Ureter (tissue), 1 donor: ENCODE results near the gene ZBTB40. TPM values are rescaled to one million over a fixed set of nuclear protein-coding genes. Genes with fewer than 3 reads are reported as not detected.
A peak's percentile ranks its signal among the peaks of the same experiment; 100 is the strongest.

ENCODE experiments used
- DNase-seq: peaks from one replicate; pipeline ENCODE4 v3.0.0-alpha.2; 2020; ENCODE audit warnings: low spot score
- total RNA-seq: library from RNA; stranded (reverse); gene quantifications from one replicate; pipeline ENCODE4 v1.2.4, GENCODE V29; 2023
- donor health status: DM: yes; HTN: yes; CAD: no.

Gene ZBTB40
- total RNA-seq, 1 donor from 2014 or later = 22.4 TPM

DNA sequence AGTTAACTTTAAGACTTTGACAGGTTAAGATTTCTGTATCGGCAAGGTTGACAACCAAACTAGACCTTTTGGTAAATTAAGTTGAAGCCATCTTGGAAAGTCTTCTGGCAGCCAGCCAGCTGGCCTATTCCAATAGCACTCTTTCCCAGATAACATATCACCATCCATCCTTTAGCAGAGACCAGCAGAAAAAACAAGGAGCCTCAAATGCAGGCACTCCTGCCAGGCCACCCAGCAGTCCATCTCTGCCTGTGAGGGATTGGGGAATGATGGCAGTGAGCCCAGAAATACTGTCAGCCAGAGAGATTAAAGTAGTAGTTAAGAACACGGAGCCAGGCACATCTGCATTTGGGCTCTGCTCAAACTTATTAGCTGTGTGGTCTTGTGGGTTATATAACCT is 19.4 kb downstream of the ZBTB40 start:
- peak; percentile 66 for DNase-seq

DNA sequence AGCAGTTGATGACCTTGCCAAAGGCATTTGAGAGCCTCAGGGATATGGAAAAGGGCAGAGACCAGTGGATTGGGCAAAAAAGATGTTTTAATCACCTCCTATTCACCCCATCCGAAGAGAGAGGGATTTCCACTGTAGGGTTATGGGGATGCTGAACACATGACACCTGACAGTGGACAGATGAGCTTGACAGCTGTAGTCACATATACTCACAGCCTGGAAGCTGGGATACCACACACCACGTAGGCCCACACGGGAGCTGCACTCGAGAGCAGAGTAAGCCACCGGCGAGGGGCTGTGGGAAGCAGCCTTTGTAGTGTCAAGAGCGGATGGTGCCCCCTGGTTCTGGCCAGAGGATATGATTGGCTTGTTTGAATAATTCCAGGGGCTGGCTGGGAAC is 20.0 kb downstream of the ZBTB40 start:
- no peak for DNase-seq

DNA sequence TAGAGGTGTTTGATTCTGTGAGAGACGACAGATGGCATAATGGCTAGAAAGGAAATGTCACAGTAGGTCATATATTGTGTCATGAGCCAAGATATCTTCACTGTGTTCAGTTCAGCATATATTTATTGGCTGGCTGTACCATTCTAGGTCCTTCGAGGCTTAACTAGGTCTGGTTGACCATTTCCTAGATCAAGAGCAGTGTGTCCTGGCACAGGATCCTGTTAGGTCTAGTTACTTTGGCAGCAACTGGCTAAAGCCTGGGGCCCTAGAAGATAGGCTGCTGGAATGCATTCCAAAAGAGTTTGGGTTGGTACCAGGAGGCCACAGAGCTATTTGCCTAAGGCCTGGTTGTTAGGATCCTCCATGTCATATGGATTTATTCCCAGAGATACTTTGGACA is 20.9 kb downstream of the ZBTB40 start:
- no peak for DNase-seq

DNA sequence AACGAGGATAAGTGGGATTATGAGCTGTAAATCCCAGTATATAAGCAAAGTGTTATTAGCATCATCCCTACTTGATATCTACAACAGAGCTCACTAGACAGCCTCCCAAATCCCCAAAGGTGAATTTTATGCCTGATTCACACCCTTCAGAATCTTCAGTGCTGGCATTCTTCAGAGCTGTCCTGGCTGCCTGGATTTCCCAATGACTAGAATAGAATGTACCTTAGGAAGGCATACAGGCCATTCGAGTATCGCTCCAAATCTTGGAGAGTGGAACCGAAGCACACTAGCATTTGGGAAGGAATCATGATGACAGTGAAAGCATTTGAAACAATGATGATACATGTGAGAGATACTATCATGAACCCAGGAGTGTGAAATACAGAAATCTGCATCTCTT is 22.3 kb downstream of the ZBTB40 start:
- DNase-seq = no peak

DNA sequence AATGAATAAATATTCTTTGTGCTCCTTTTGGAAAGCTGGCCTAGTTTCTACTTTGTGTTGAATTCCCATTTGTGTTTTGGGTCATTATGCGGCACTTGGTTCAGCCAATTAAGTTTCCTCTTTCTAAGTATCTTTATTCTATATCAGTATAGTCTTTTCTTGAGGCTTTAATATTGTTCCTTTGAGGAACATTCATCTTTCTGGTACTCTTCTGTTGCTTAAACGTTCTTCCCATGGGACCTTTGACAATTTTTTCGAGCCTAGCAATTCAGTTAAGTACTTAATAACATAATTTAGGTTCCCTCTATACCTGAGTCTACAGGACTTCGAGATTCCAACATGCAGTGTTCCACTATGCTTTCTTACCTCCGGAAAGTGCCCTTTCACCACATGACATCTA is 24.9 kb downstream of the ZBTB40 start:
- no peak for DNase-seq

DNA sequence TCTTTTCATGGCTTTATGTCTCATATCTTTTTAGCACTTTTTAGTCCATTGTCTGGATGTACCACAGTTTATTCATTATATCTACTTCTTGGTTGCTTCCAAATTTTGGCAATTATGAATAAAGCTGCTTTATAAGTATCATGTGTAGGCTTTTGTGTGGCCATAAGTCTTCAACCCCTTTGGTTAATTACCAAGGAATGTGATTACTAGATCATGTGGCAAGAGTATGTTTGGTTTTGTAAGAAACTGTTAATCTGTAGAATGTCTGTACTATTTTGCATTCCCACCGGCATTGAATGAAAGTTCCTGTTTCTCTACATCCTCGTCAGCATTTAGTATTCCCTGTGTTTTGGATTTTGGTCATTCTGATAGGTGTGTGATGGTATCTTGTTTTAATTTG is 31.5 kb downstream of the ZBTB40 start:
- no peak for DNase-seq

DNA sequence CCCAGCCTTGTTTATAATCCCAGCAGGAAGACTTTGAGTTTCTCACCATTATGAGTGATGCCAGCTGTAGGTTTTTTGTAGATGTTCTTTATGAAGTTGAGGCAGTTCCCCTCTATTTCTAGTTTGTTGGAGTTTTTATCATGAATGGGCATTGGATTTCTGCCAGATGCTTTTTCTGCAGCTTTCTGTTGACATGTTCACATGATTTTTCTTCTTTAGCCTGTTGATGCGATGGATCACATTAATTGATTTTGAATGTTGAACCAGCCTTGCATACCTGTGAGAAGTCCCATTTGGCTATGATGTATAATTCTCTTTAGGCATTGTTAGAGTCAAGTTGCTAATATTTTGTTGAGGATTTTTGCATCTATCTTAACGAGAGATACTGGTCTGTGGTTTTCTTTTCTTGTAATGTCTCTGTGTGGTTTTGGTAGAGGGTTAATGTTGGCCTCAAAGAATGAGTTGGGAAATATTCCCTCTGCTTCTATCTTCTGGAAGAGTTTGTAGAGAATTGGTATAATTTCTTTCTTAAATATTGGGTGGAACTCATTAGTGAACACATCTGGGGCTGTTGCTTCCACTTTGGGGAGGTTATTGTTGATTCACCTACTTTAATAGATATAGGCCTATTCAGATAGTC is 33.2 kb downstream of the ZBTB40 start:
- no peak for DNase-seq

DNA sequence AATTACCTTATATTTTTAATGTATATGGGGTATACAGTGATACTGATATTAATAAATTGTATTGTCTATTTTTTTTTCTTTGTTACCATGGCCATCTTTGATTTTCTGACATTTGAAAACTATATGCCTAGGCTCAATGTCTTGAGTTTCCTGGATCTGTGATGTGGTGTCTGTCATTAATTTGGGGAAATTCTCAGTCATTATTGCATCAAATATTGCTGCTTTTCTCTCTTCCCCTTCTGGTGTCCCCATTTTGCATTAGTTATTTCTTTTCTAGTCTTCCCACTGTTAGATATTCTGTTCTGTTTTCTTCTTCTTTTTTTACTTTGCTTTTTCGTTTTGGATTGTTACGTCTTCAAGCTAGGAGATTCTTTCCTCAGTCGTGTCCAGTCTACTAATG is 33.8 kb downstream of the ZBTB40 start:
- DNase-seq = no peak

DNA sequence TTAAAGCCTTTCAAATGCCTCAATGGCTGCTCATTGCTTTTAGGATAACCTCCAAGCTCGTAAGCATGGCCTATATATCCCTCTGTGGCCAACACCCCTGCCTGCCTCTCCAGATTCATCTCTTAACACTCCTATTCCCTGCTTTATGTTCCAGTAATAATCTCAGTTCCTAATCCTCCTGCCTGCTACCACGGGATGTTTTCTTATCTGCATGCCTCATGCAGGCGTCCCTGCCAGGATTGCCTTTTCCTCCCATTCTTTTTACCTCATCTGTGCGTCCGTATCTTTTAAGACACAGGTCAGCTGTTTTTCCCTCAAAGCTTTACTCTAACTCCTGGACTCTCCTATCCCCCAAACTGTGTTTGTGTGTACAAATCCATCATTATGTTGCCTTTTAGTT is 36.1 kb downstream of the ZBTB40 start:
- DNase-seq = no peak

DNA sequence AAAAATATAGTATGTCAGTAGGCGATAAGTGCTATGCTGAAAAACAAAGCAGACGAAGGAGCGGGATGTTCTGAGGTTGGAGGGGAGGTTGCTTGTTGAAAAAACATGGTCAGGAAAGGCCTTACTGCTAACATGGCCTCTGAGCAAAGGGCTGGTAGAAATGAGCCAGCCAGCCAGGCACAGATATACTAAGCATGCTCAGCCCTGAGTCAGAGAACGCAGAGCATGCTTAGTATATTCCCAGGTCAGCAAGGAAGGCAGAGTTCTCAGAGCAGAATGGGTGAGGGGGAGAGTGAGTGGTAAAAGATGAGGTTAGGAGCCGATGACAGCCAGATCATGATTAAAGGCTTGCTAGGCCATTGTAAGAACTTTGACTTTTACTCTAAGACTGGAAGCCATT is 36.7 kb downstream of the ZBTB40 start:
- DNase-seq = no peak

DNA sequence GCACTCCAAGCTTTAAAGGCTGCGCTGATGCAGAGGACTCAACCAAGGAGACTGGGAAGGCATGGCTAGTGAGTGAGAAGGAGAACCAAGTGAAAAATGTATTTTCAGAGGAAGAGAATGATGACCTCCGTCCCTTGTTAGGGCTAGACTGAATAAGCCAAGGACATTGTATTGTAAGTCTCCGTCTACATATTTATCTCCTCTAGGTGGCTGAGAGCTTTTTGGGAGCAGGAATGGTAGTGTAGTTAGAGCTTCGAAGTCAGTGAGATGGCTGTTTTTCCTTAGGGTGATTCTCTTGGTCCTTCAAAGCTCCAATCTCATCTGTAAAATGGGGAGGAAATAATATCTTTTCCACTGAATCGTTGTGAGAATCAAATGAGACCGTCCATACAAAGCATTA is 37.6 kb downstream of the ZBTB40 start:
- DNase-seq = no peak

DNA sequence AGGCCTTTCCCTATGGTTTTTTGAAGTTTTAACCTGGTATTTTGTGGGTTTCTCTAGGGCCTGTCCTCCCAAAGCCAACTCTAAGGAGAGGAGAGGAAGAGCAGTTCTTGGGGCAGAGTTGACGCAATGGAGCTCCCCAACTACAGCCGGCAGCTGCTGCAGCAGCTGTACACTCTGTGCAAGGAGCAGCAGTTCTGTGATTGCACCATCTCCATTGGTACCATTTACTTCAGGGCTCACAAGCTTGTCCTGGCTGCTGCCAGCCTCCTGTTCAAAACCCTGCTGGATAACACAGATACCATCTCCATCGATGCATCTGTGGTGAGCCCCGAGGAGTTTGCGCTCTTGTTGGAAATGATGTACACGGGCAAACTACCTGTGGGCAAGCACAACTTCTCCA is 38.2 kb downstream of the ZBTB40 start:
- no peak for DNase-seq

DNA sequence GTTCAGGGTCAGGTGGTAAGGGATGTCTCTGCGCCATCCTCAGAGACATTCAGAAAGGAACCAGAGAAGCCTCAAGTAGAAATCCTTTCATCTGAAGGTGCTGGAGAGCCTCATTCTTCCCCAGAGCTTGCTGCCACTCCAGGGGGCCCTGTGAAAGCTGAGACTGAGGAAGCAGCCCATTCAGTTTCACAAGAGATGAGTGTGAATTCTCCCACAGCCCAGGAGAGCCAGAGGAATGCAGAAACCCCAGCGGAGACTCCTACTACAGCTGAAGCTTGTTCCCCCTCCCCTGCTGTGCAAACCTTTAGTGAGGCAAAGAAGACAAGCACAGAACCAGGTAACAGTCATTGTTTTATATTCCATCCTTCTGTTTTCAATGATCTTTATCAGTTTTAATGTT is 38.7 kb downstream of the ZBTB40 start:
- DNase-seq = no peak

DNA sequence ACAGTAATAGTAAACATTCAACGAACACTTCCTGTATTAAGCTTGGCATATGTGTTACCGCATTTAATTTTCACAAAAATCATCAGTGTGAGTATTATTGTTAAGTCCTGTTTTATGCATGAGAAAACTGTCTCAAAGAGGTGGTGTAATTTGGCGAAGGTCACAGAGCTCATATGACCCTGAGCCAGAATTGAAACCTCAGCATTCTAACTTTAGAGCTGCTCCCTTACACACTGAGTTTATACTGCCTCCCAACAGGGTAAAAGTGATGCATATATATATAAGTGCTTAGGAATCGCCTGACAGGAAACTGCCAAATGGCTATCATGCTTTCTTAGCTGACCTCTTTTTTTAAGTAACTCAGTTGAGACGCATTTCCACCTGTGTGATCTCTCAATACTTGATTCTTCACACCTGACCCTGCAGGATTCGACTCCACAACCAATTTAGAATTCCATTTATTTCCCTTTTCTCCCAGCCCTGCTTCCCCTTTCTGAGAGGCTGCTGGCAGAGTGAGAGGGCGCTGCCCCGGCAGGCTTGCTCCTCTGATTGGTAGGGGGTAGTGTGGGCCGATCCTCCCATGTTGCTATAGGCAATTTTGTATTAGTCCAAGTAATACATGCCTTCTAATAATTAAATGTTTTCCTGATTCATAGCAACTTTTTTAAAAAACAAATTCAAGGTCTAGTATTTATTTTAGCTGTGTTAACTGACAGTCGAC is 40.5 kb downstream of the ZBTB40 start:
- DNase-seq = no peak

DNA sequence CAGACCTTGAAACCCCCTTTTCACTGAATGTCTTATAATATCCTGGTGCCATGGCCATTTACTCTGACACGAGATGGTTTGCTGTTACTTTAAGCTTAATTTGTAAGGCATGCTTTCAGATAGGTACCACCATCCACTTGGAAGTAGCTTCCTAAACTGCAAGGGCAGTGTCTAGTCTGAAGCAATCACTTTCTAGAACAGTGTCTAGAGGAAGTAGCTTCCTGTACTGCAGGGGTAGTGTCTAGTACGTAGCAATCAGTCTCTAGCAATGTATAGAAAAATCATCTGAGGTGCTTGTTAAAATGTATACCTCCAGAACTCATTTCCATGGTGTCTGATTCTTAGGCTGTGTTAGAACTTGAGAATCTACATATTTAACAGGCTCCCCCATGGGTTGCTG is 42.5 kb downstream of the ZBTB40 start:
- no peak for DNase-seq

DNA sequence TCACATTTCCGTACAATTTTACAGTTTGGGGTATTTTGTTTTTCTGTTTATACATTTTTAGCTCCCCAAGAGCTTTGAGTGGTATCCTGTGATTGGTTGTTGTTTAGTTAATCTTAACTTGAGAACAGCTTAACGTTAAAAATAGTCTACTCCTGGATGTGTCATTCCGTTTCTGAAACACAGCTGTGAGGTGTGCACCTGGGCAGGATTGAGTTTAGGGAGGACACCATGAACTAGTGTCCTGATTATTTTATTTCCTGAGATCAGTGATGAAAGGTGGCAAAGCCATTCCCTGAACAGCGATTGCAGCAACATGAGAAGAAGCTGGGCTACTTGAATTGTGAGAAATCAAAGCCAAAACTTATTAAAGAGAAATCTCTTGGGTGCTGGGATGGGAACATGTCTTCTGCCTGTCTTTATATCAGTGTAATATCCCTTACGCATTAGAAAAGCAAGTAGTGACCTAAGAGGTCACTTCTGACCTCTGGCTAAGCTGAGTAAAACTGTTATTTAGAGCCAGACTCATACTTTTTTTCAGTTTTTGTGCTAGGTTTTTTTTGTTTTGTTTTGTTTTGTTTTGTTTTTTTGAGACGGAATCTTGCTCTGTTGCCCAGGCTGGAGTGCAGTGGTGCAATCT is 43.4 kb downstream of the ZBTB40 start:
- DNase-seq = no peak

DNA sequence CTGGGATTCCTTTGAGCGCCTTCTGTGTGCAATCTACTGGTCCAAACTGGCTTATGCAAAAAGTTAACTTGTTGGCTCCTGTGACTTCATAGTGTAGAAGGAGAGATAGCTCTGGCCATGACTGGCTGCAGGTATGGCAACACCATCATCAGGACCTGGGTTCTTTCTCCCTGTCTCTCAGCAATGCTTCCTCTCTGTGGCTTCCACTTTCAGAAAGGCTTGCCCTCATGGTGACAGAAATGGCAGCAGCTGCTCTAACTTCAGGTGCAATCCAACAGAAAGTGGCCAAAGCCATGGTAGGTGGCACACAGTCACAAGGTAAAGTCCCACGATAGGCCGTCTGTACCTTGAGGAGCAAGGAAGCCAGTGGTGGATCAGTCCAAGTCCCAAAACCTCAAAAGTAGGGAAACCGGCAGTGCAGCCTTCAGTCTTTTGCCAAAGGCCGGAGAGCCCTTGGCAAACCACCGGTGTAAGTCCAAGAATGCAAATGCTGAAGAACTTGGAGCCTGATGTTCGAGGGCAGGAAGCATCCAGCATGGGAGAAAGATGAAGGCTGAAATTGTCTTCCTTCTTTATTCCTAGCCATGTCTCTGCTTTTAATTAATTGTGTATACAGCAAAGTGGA is 45.0 kb downstream of the ZBTB40 start:
- no peak for DNase-seq

DNA sequence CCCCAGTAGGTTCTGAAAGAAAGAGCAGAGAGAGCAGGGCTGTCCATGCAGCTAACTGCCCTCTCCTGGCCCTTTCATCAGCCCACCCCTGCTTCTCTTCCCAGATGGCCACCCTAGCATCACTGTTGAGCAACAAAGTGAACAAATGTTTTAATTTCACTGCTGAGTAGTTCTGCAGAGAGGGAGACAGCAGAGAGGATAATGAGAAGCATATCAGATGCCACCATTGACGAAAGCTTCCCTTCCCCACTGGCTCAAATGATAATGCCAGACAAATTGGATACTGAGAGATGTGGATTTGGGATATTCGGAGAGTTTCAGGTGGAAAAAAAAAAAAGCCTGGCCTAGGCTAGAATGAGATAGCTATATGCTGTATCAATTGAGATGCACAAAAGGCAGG is 46.8 kb downstream of the ZBTB40 start:
- no peak for DNase-seq

DNA sequence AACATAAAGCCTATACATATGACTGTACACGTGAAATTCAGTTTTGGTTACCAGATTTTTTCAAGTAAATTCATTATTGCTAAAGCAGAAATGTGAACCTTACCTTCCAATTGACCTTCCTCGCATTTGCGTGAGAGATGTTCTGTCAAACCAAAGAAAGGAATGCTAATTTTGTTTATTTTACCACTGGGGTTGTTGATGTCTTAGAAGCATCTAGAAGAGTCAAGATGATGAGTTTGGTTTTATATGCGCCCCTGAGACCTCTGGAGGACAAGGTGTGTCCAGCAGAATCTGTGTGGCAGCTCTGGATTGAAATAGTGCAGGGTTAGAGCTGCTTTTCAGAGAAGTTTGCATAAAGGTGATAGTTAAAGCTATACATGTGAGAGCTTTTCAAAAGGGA is 48.4 kb downstream of the ZBTB40 start:
- DNase-seq = no peak

DNA sequence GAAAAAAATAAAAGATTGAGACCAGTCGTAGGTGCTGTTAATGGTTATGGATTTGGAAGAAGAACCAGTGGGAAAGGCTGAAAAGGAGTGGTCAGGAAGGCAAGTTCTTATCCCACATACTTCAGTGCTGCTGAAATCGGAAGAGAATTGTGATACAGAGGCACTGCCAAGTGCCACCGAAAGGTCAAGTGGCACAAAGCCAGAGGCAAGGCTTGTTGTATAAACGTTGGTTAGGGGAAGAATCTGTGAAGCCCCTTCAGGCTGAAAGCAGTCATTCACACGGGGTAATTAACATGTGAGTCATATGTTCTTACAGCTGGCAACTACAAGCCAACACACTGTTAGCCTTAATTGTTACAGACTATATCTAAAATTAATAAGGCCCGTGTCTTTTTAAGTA is 48.8 kb downstream of the ZBTB40 start:
- no peak for DNase-seq

DNA sequence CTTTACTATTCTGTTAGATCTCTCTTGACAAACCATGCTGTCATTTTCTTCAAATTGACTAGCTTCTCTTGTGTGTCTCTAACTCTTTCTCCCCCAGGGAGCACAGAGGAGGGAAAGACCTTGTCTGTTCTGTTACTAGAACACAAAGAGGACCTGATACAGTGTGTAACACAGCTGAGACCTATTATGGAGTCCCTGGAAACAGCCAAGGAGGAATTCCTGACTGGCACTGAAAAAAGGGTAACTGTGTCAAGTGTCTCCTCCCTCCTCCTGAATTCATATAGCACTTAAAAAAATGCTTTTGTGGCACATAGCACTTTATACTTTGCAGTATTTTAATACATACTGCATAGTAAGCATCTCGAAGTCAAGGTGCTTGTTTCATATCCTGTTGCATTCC is 50.6 kb downstream of the ZBTB40 start:
- no peak for DNase-seq

DNA sequence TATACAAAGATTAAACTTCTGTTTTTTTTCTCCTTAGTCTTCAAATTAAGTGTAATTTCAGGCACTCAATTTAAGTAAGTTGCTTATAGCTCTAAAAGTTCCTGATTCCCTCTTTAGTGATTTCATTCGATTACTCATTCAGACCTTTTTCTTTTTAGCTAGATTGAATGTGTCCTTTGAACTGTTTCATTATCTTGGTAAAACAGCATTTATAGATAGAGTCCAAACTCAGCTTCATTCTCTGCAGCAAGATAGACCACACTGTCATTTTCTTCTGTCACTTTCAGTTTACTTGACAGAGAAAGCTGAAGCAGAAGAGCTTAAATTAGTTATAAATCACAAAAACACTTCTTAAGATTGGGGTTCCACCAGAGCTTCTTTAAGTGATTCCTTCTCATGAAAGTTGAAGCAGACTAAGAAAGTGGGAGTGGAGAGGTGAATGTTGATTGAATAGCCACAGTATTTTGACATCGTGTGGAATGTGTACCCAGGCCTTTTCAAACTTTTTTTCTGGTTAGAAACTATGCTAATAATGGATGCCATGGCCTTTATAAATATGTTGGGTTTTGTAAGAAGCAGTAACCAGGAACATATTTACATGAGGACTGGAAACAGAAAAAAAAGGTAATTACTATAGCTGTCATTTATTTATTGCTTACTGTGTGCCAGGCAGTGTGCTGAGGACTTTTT is 52.2 kb downstream of the ZBTB40 start:
- no peak for DNase-seq
